ENCODE results near the gene CDH23.

Gene CDH23

DNA sequence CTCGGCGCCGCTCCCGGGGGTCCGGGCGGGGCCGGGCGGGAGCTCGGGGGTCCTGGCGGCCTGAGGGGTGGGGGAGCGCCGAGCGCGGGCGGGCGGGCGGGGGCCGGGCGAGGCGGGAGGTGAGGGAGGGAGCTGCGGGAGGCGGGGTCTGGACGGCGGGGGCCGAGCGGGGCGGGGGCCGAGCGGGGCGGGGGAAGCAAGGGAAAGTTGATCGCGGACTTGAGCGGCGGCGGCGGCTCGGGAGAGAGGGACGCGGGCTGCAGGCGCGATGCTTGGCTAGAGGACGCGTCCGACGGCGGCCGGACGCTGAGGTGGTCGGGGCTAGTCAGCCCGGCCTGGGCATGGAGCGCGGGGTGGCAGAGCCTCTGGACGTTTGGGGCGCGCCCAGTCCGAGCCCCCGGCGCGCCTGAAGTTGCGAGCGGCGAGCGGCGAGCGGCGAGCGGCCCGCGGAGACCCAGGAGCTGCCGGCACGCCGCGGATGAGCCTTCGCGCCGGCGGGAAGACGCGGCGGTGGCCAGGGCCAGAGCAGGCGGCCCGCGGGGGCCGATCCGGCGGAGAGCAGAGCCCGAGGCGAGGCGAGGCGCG is at the start of gene CDH23:
Gene CDH23, plus strand, starts transcription at position 210 of the 585 bp plus-strand sequence. CDS start 42,912 bp downstream, outside the sequence.
- no peak within 1 kb of the TSS for H3K4me3 ChIP-seq (ENCODE audit: low read depth, low read length)

DNA sequence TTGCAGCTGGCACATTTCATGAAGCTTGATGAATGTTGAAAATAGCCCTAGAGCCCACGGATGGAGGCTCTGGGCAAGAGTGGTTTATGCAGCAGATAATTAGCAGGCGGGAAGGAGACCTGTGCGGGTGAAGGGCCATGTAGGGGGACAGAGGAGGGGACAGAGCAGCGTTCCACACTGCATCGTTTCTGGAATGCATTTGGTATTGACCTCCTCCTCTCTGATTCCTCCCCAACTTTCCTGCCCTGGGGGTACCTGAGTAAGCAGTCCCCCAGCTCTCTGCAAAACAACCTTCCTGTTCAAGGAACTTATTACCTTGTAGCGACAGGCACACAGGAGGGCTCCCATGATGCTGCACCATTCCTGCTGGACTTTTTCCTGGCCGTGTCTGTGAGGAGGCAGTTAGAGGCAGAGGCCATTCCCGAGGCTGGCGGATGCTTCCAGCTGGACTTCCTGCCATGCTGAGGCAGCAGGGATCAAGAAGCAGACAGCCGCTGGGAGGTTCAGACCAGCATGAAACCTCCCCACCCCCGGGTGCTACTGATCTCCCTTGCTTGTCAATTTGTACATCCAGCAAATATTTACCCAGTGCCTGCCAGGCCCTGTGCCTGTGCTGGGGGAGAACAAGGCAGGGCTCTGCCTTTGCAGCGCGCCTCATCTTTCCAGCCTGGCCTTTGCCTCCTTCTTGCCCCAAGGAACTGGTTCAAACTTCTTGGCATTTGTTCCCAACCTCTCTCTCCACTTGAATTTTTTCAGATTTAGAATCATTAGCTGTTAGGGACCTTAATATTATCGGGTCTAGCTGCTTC is 48.9 kb upstream of the CDH23 start:
- ChIA-PET POLR2A (no interaction called here), CTCF (interaction anchor here (1.5 to 1.6 kb wide), 2 partner anchors 10 to 33 kb away, joined by 3 to 4 read pairs; no protein-coding TSS in a partner anchor)
- TF ChIP-seq, protein P1, sequence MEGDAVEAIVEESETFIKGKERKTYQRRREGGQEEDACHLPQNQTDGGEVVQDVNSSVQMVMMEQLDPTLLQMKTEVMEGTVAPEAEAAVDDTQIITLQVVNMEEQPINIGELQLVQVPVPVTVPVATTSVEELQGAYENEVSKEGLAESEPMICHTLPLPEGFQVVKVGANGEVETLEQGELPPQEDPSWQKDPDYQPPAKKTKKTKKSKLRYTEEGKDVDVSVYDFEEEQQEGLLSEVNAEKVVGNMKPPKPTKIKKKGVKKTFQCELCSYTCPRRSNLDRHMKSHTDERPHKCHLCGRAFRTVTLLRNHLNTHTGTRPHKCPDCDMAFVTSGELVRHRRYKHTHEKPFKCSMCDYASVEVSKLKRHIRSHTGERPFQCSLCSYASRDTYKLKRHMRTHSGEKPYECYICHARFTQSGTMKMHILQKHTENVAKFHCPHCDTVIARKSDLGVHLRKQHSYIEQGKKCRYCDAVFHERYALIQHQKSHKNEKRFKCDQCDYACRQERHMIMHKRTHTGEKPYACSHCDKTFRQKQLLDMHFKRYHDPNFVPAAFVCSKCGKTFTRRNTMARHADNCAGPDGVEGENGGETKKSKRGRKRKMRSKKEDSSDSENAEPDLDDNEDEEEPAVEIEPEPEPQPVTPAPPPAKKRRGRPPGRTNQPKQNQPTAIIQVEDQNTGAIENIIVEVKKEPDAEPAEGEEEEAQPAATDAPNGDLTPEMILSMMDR (IDR thresholded peaks at IDR 0.05; ENCODE audit: insufficient read depth, low read length, missing control alignments): no peak
- DNase-seq (ENCODE audit: low read depth, low spot score): no peak
- no peak overlapping the region for H3K4me3 ChIP-seq (ENCODE audit: low read depth, low read length)

More for the DNA sequence above, at the start of gene CDH23:
- no peak for DNase-seq (ENCODE audit: low read depth, low spot score)
- TF ChIP-seq, protein P1 (IDR thresholded peaks at IDR 0.05; ENCODE audit: insufficient read depth, low read length, missing control alignments): no peak
- ChIA-PET CTCF (interaction anchor here (1.4 kb wide), 1 partner anchor 12 kb away, joined by 3 read pairs; no protein-coding TSS in a partner anchor), POLR2A (no interaction called here)

- no peak overlapping the region for H3K4me3 ChIP-seq (ENCODE audit: low read depth, low read length)
- TF ChIP-seq, protein P1 (IDR thresholded peaks at IDR 0.05; ENCODE audit: insufficient read depth, low read length, missing control alignments): no peak
- ChIA-PET POLR2A (no interaction called here), CTCF (interaction anchor here (1.3 to 1.6 kb wide), 3 partner anchors 9 to 221 kb away, joined by 3 to 4 read pairs (median 3); no protein-coding TSS in a partner anchor)
- no peak for DNase-seq (ENCODE audit: low read depth, low spot score)
Measured at GRCh38 chr10:71348850-71349249, 47.9 kb upstream of the CDH23 start.

- no peak for DNase-seq (ENCODE audit: low read depth, low spot score)
- POLR2A ChIA-PET: no interaction called here
- TF ChIP-seq, protein P1 (IDR thresholded peaks at IDR 0.05; ENCODE audit: insufficient read depth, low read length, missing control alignments): no peak
- CTCF ChIA-PET: interaction anchor here (1.3 to 1.6 kb wide), 3 partner anchors 9 to 220 kb away, joined by 3 to 4 read pairs (median 3); no protein-coding TSS in a partner anchor
- H3K4me3 ChIP-seq (ENCODE audit: low read depth, low read length): no peak overlapping the region
Measured at GRCh38 chr10:71349406-71349805, 47.3 kb upstream of the CDH23 start.

DNA sequence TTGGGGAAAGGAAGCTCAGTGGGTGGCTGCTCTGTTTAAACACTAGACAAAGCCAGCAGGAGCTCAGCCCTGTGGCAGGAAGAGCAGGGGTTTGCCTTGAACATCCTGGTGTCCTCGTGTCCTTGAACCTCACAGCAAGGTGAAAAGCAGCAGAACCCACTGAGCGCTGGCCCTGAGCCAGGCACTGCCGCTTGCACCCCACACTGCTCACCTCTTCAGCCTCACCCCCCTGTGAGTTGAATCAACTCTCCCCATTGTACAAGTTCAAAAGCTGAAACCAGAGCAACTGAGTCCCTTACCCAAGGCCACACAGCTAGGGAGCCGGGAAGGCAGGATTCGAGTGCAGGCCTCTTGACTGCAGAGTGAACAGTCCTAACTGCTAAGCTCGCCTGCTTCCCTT is 45.6 kb upstream of the CDH23 start:
- POLR2A ChIA-PET: no interaction called here
- no peak overlapping the region for H3K4me3 ChIP-seq (ENCODE audit: low read depth, low read length)
- no peak for DNase-seq (ENCODE audit: low read depth, low spot score)
- TF ChIP-seq, protein P1 (IDR thresholded peaks at IDR 0.05; ENCODE audit: insufficient read depth, low read length, missing control alignments): no peak
- CTCF ChIA-PET: interaction anchor here (1.2 to 1.3 kb wide), 2 partner anchors 11 to 31 kb away, joined by 3 to 4 read pairs; no protein-coding TSS in a partner anchor
